Breast epithelium (tissue), 3 donors: Measurements from ENCODE around the gene ANKRD35.

Experiments
- POLR2A ChIP-seq: fragments of 450-650 bp; IDR thresholded peaks from one replicate; pipeline ENCODE4 v1.6.1; 2016; ENCODE audit warnings: antibody characterized with exemption, mild to moderate bottlenecking, moderate library complexity
- TF ChIP-seq, protein P1 (sequence below), 3 donors: fragments of 450-650 bp; IDR thresholded peaks; one replicate each; pipeline ENCODE4 v1.5.1; 2016 to 2017; ENCODE audit warnings: antibody characterized with exemption in 3 of 3, mild to moderate bottlenecking in 3 of 3, moderate library complexity in 3 of 3

DNA sequence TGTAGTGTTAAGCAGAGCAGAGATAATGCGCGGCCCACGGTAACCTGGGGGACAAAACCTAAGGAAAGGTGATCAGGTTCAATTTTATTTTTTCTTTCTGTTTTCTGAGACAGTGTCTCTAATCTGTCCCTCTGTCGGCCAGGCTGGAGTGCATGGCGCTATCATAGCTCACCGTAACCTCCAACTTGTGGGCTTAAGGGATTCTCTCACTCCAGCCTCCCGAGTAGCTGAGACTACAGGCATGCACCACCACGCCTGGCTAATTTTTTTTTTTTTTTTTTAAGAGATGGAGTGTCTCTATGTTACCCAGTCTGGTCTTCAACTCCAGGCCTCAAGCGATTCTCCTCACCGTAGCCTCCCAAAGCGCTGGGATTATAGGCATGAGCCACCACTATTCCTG, 724 bp upstream of the ANKRD35 start:
- TF ChIP-seq, protein P1, sequence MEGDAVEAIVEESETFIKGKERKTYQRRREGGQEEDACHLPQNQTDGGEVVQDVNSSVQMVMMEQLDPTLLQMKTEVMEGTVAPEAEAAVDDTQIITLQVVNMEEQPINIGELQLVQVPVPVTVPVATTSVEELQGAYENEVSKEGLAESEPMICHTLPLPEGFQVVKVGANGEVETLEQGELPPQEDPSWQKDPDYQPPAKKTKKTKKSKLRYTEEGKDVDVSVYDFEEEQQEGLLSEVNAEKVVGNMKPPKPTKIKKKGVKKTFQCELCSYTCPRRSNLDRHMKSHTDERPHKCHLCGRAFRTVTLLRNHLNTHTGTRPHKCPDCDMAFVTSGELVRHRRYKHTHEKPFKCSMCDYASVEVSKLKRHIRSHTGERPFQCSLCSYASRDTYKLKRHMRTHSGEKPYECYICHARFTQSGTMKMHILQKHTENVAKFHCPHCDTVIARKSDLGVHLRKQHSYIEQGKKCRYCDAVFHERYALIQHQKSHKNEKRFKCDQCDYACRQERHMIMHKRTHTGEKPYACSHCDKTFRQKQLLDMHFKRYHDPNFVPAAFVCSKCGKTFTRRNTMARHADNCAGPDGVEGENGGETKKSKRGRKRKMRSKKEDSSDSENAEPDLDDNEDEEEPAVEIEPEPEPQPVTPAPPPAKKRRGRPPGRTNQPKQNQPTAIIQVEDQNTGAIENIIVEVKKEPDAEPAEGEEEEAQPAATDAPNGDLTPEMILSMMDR (IDR thresholded peaks at IDR 0.05) = no peak
- TF ChIP-seq POLR2A = no peak
